Calu3 (cell line): Measurements from ENCODE around the gene CC2D1A. TPM values are rescaled to one million over a fixed set of nuclear protein-coding genes. Genes with fewer than 3 reads are reported as not detected.

ENCODE experiments used
- BruUV-seq: library from RNA; stranded (reverse); fragments of 400-500 nt; replicated peaks from 2 replicates; lab custom pipeline; 2021; lab: Mats Ljungman, UMichigan
- CTCF ChIA-PET: fragments of 300-600 bp; sonication (Branson Sonifier 250); formaldehyde crosslinking; loops from one replicate; lab custom pipeline; 2022; ENCODE audit warnings: antibody characterized with exemption; lab: Charles Lee
- DNase-seq: peaks from one replicate; pipeline ENCODE4 v3.0.0; 2022
- H3K27ac Mint-ChIP-seq: one replicate; pipeline ENCODE4 v1.8.0; 2022; ENCODE audit warnings: mixed read lengths; ENCODE audit not compliant: unreplicated experiment
- H3K27me3 Mint-ChIP-seq: one replicate; pipeline ENCODE4 v1.8.0; 2022; ENCODE audit warnings: mixed read lengths; ENCODE audit not compliant: unreplicated experiment
- H3K36me3 Mint-ChIP-seq: one replicate; pipeline ENCODE4 v1.8.0; 2022; ENCODE audit warnings: mild to moderate bottlenecking, moderate library complexity, mixed read lengths; ENCODE audit not compliant: insufficient read depth, unreplicated experiment
- H3K4me1 Mint-ChIP-seq: one replicate; pipeline ENCODE4 v1.8.0; 2022; ENCODE audit warnings: mild to moderate bottlenecking, low read depth, mixed read lengths; ENCODE audit not compliant: unreplicated experiment
- H3K4me3 Mint-ChIP-seq: one replicate; pipeline ENCODE4 v1.8.0; 2022; ENCODE audit warnings: mild to moderate bottlenecking, low read depth, moderate library complexity, mixed read lengths; ENCODE audit not compliant: unreplicated experiment
- H3K9me3 Mint-ChIP-seq: one replicate; pipeline ENCODE4 v1.8.0; 2022; ENCODE audit warnings: low read depth, mixed read lengths; ENCODE audit not compliant: unreplicated experiment
- CTCF ChIP-seq: fragments of 200-600 bp; IDR thresholded peaks from one replicate; pipeline ENCODE4 v1.8.0; 2022; ENCODE audit warnings: antibody characterized with exemption; ENCODE audit not compliant: unreplicated experiment
- intact Hi-C: fragments of 100-400 bp; cut with micrococcal nuclease; formaldehyde crosslinking; loops from one replicate; pipeline ENCODE4 v1.10.0; 2022; ENCODE audit not compliant: unreplicated experiment
- total RNA-seq: library from RNA; stranded (reverse); gene quantifications from 2 replicates; pipeline ENCODE4 v1.2.3, GENCODE V29; 2022

CC2D1A gene
- total RNA-seq, 1 experiment from 2014 or later: 41.7 TPM

- no peak overlapping the region for H3K27ac Mint-ChIP-seq
- intact Hi-C loops: no loop called here
- BruUV-seq: no TSS peak
- H3K4me3 Mint-ChIP-seq: no peak overlapping the region
- CTCF ChIA-PET: no interaction called here
- H3K4me1 Mint-ChIP-seq: no peaks in the 10 kb centered on the region
- TF ChIP-seq CTCF: no peak
- H3K27me3 Mint-ChIP-seq: no peaks in the 10 kb centered on the region
- H3K36me3 Mint-ChIP-seq: peaks cover 23% of the 10 kb centered on the region
- H3K9me3 Mint-ChIP-seq: no peaks in the 10 kb centered on the region
- DNase-seq: no peak
Observed at GRCh38 chr19:13961826-13962698, 56.1 kb downstream of the CC2D1A start.

GRCh38 chr19:13962699-13963602 lies 57.0 kb downstream of the CC2D1A start:
- intact Hi-C loops: no loop called here
- Mint-ChIP-seq H3K27ac (no peak overlapping the region), H3K9me3 (no peaks in the 10 kb centered on the region), H3K4me1 (no peaks in the 10 kb centered on the region), H3K27me3 (no peaks in the 10 kb centered on the region), H3K36me3 (peaks cover 27% of the 10 kb centered on the region), H3K4me3 (no peak overlapping the region)
- DNase-seq: no peak
- CTCF ChIA-PET: no interaction called here
- no TSS peak for BruUV-seq
- TF ChIP-seq CTCF: no peak

GRCh38 chr19:13963603-13964105 lies 57.7 kb downstream of the CC2D1A start:
- Mint-ChIP-seq H3K27me3 (no peaks in the 10 kb centered on the region), H3K27ac (no peak overlapping the region), H3K9me3 (no peaks in the 10 kb centered on the region), H3K4me3 (no peak overlapping the region), H3K36me3 (peaks cover 27% of the 10 kb centered on the region), H3K4me1 (no peaks in the 10 kb centered on the region)
- BruUV-seq: no TSS peak
- no peak for TF ChIP-seq CTCF
- no peak for DNase-seq
- intact Hi-C loops: no loop called here
- CTCF ChIA-PET: no interaction called here

GRCh38 chr19:13964776-13965175 lies 58.8 kb downstream of the CC2D1A start:
- DNase-seq: no peak
- Mint-ChIP-seq H3K4me3 (no peak overlapping the region), H3K9me3 (no peaks in the 10 kb centered on the region), H3K27ac (no peak overlapping the region), H3K27me3 (no peaks in the 10 kb centered on the region), H3K36me3 (peaks cover 19% of the 10 kb centered on the region), H3K4me1 (no peaks in the 10 kb centered on the region)
- CTCF ChIA-PET: no interaction called here
- no TSS peak for BruUV-seq
- no peak for TF ChIP-seq CTCF
- intact Hi-C loops: no loop called here
